Keratinocyte (primary cell): ENCODE measurements around the gene THTPA.

Source experiments
- EZH2 ChIP-seq: IDR thresholded peaks from one replicate; pipeline ENCODE4 v1.6.1; 2012; ENCODE audit warnings: inconsistent platforms, mild to moderate bottlenecking, low read length, moderate library complexity
- TF ChIP-seq, protein P1 (sequence below), 3 experiments: IDR thresholded peaks in 1 of 3; conservative IDR thresholded peaks in 1 of 3; optimal IDR thresholded peaks in 1 of 3; 2 replicates in 2 of 3; 3 replicates in 1 of 3; pipeline versions ENCODE3 to v1.5.1; 2011; ENCODE audit warnings: low read length in 3 of 3, mild to moderate bottlenecking in 3 of 3, moderate library complexity in 2 of 3, control low read depth in 1 of 3, inconsistent platforms in 1 of 3; ENCODE audit not compliant: insufficient read depth in 2 of 3; ENCODE audit errors: extremely low read depth in 1 of 3

DNA sequence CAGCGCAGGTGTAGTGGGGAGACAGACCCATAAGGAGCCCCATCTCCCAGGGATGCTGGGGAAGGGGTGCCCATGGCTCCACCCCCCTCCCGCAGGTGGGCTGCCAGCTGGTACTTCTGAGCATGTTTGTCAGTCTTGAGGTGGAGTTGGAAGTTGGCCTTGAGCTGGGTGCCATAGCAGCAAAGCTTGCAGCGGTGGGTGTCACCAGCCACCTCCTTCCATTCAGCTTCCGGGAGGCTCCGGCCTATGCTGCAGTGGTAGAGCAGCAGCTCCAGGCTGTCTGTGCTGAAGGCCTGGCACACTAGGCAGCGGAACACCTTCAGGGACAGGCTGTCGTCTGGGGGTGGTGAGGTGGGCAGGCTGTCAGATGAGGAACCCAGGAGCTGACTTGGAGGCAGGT lies 23.4 kb upstream of the THTPA start:
- TF ChIP-seq, protein P1, sequence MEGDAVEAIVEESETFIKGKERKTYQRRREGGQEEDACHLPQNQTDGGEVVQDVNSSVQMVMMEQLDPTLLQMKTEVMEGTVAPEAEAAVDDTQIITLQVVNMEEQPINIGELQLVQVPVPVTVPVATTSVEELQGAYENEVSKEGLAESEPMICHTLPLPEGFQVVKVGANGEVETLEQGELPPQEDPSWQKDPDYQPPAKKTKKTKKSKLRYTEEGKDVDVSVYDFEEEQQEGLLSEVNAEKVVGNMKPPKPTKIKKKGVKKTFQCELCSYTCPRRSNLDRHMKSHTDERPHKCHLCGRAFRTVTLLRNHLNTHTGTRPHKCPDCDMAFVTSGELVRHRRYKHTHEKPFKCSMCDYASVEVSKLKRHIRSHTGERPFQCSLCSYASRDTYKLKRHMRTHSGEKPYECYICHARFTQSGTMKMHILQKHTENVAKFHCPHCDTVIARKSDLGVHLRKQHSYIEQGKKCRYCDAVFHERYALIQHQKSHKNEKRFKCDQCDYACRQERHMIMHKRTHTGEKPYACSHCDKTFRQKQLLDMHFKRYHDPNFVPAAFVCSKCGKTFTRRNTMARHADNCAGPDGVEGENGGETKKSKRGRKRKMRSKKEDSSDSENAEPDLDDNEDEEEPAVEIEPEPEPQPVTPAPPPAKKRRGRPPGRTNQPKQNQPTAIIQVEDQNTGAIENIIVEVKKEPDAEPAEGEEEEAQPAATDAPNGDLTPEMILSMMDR (optimal IDR thresholded peaks at IDR 0.05 in 1 of 3, IDR thresholded peaks at IDR 0.05 in 1 of 3, conservative IDR thresholded peaks at IDR 0.05 in 1 of 3; ENCODE audit: extremely low read depth in 1 of 3, insufficient read depth in 2 of 3, low read length in 3 of 3): no peak
- no peak for TF ChIP-seq EZH2
